A204.1 (cell line): ENCODE data around the gene DTX4.
"Not testable (repeated sequence)": the region's sequence is repeated elsewhere in the genome, so short reads cannot be mapped to it uniquely, and the experiment has no call there.

Experiments
- FAIRE-seq: peaks from 2 replicates; lab custom pipeline; 2012; peaks lifted over from hg19 to GRCh38; lab: Jason Lieb, UNC

DTX4 gene

DNA sequence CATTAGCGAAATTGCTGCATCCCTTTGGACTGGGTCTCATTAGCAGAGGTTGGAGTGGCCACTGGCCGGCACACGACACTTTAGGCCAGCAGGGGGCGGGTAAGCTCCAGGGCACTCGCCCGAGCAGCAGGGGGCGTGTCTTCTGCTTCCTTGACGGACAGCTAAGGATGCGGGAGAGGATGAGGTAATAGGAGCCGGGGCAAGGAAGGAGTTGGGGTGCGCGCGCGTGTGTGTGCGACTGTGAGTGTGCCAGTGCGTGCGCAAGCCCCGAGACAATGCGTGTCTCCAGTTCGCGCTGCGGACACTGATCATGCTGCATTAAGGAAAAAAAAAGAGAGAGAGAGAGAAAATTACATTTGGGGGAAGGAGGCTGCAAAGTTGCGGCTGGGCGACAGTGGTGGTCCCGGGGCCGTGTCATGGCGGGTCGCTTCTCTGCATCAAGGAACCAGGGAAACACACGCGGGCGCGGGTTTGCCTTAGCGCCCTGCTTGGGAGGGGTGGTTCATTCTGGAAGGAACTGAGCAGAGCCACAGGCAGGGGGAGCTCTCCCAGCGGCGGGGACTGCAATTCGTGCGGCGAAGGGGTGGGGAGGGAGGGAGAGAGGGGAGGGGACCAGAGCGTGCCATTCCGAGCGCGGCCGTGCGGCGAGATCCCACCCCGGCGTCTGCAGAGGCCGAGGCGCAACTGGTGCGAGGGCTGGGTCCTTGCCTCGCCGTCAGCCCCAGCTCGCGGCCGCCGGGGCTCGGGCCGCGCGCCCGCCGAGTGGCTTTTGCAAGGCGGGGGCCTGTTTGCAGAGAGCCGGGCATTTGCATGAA lies at the start of gene DTX4:
Gene DTX4 (plus strand): TSS at position 625 of the 815 bp plus-strand sequence. CDS start 464 bp downstream, outside the sequence.
- peak; percentile 6 for FAIRE-seq

DNA sequence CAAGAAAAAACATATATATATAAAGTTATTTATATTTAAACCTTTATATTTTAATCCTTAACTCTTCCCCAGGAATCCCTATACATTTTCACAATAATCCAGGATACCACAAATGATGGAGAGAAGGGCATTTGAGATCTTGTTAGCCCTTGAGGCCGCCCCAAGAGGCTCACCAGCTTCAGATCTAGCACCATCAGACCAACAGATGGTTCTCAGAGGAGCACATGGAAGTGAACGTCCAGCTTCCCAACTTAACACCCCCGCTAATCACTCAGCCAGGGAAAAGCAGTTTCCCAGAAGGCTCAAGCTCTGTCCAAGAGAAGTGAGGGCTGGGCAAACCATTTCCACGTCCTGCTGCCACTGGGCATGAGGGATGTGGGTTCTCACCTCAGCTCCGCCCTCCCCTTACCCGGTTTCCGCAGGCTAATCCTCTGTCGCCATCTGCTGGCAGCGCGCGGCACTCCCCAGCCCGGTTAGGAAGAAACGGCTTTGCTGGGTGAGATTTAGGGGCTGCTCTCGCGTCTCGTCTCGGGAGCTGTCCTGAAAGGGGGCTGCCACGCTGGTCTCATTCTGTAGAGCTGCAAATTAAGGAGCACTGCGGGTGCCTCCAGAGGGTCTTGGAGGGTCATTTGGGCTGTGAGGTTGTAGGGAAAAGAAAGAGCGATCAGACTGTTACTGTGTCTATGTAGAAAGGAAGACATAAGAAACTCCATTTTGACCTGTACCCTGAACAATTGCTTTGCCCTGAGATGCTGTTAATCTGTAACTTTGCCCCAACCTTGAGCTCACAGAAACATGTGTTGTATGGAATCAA lies 36.1 kb upstream of the DTX4 start:
- no peak for FAIRE-seq

DNA sequence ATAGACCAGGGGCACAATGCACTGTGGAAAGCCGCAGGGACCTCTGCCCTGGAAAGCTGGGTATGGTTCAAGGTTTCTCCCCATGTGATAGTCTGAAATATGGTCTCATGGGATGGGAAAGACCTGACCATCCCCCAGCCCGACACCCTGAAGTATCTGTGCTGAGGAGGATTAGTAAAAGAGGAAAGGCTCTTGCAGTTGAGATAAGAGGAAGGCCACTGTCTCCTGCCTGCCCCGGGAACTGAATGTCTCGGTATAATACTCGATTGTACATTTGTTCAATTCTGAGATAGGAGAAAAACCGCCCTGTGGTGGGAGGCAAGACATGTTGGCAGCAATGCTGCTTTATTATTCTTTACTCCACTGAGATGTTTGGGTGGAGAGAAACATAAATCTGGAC lies 35.4 kb upstream of the DTX4 start:
- FAIRE-seq = not testable (repeated sequence)

DNA sequence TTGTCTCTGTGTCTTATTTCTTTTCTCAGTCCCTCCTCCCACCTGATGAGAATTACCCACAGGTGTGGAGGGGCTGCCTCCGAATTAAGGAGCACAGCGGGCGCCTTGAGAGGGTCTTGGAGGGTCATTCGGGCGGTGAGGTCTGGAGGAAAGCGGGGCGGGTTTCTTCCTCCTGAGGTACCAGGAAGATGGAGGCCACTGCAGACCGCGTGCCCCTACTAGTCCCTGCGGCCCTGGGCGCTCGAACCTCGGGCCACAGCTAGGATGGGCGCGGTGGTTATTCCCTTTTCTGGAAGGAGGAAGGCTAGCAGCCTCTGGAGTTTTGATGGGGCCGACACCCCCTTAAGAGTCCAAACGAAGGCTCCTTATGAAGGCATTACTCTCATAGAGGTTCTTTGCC lies 34.7 kb upstream of the DTX4 start:
- no peak for FAIRE-seq

DNA sequence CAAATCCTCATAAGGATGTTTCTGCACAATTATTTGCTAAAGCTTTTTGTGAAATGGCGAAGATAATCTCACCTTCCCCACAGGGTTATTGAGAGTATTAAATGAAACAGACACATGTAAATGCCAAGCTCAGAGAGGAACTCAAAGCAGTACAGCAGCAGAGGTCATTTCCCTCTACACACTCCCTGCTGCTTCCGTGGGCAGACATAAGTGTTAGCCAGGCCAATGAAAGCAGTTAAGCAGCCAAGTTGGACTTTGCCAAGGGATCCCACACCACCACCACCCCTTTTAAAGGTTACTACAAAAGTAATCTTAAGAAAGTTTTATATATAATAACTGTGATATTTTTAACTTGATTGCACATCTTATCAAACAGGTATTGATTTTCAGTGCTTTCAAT lies 33.3 kb upstream of the DTX4 start:
- no peak for FAIRE-seq

DNA sequence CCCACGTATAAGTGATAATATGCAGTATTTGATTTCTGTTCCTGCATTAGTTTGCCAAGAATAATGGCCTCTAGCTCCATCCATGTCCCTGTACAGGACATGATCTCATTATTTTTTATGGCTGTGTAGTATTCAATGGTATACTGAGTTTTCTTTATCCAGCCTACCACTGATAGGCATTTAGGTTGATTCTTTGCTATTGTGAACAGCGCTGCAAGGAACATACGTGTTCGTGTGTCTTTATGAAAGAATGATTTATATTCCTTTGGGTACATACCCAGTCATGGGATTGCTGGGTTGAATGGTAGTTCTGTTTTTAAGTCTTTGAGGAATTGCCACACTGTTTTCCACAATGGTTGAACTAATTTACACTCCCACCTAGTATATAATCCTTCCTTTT lies 30.7 kb upstream of the DTX4 start:
- no peak for FAIRE-seq

DNA sequence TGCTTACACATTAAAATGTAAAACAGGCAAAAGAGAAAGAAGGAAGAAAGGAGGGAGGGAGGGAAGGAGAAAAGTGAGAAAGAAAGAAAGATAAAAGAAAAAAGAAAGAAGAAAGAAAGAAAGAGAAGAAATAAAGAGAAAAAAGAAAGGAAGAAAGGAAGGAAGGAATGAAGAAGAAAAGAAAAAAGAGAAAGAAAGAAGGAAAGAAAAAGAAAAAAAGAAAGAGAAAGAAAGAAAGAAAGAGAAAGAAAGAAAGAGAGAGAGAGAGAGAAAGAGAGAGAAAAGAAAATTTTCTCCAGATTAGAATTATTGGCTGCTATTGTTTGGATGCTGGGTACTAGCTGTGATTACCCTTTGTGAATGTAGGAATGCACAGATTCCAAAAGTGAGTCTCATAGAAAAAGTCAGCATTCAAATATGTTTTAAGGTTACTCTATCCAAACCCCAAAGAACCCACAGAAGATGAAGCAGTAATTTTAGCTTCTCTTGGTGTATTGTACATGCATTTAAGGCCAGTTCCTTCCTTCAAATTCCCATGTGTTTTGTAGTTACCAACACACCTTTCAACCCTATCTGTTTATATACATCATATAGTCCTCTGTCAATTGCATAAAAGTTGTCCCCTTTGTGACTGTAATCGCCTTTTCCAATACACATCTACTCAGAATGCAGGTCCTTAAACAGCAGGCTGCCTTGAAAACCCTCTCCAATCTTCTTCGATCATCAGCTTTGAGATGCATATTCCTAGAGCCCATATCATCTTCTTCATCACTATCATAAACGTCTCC lies 30.1 kb upstream of the DTX4 start:
- no peak for FAIRE-seq

DNA sequence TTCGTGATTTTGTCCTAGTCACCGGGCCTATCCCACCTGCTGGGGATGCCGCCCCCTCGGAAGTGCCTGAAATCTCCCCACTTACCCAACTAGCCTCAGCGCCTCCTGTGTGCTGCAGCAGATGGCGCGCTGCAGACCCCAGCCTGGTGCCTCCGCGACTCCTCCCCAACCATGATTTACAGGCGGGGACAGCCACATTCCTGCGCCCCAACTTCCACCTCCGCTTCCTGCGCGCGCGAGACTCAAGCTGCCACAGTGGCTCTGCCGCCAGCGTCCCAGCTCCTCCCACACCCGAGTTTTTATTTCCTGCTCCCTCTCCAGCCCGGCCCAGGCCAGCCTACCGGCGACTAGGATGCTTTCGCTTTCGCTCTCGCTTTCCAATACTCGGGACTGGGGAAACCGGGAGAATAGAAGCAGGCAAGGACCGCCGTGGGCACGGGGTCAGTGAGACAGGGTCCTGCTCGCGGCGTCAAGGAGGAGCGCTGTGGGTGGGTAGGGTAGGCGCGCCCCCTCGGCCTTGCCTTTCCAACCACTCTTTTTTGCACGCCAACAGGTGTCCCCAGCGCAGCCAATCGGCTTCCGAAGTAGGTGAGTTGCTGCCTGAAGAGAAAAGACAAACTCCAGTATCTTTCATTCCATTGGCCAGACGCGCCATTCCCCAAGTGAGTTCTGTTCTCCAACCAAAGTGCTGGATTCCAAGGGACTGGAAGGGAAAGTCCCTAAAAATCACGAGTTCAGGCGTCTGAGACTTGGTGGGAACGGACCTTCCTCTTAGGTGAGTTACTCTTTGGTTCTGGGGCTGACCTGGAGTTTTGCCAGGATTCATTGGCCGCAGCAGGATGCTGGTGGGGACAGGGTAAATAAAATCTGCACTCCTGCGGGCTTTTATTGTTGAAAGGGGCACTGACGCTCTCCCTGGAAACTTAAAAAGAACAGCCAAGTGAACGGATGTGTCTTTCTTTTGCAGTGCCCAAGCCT lies 29.1 kb upstream of the DTX4 start, which contains the start of gene FAM111A:
Gene FAM111A (plus strand): TSS at position 327 of the 978 bp plus-strand sequence. CDS start 6,017 bp downstream, outside the sequence.
- FAIRE-seq = peak; percentile 93

DNA sequence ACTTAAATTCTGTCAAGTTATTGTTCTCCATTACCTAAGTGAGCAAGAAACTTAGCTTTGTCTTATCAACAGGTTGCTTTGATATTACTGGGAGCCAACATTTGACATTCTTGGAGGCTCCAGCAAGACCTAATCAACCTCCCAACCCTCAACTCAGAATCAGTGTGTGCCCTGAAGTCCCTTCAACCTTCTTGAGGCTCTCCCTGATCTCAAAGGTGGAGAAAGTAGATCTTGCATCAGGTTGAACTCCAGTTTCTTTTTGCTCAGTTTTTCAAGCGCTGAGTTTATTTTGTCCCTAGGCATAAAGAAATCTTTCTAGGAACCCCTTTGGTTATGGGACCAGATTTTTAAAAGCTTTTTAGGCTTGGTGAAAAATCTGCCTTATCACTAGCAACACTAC lies 27.8 kb upstream of the DTX4 start:
- FAIRE-seq = no peak

DNA sequence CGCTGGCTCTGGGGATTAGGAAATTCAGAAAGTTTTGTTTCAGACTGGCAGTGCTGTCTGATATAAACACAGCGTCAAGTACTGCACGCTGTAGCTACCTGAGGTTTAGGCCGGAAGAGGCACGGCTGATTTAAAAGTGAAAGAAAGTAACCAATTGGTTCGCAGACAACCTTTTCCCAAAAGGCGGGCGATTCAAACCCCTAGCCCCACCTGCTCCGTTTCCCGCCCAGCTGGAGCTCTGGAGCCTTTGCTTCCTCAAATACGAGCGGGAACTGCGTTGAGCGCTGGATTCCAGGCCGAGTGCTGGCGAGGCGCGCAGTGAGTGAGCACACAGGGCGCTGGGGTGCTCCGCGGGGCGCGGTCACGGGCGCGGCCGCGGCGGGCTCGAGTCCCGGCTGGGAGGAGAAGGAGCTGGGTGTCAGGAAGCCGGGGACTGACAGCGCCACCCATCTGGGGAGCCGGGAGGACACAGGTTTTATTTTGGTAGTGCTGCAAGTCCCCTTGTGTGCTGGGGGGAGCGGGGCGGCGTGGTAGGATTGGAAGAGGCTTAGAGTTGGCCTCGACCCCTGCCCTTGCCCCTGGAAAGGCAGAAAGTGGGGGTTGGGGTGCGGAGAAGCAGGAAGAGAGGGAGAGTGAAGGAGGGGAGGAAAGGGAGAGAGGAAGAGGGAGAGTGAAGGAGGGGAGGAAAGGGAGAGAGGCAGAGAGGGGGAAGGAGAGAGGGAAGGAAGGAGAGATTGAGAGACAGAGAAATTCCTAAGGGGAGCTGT lies 27.2 kb upstream of the DTX4 start:
- FAIRE-seq = no peak

DNA sequence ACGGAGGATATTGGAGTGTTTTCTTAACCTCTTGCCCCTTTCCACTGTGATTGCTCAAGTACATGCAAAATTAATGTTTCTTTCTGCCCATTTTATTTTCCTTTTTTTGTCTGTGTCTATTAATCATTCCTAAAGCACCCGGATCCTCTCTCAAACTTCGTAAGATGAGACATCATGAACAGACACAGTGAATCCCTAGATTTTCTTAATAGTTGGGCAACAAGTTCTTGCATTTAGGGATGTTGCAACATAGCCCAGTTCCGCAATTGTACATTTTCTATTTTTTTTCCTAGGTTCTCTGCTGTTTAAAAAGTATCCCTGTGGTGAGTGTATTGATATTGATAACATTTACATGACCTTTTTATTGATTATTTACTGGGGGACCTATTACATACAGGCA lies 26.4 kb upstream of the DTX4 start:
- no peak for FAIRE-seq

DNA sequence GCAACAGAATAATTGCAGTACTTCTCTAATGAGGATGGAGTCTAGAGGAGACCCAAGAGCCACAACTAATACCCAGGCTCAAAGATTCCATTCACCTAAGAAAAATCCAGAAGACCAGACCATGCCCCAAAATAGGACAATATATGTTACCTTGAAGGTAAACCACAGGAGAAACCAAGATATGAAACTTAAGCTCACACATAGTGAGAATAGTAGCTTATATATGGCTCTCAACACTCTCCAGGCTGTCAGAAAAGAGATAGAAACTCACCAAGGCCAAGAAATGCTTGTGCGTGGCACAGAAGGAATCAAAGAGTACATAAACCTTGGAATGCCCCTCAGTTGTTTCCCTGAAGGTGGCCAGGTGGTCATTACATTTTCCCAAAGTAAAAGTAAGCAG lies 20.2 kb upstream of the DTX4 start:
- no peak for FAIRE-seq

DNA sequence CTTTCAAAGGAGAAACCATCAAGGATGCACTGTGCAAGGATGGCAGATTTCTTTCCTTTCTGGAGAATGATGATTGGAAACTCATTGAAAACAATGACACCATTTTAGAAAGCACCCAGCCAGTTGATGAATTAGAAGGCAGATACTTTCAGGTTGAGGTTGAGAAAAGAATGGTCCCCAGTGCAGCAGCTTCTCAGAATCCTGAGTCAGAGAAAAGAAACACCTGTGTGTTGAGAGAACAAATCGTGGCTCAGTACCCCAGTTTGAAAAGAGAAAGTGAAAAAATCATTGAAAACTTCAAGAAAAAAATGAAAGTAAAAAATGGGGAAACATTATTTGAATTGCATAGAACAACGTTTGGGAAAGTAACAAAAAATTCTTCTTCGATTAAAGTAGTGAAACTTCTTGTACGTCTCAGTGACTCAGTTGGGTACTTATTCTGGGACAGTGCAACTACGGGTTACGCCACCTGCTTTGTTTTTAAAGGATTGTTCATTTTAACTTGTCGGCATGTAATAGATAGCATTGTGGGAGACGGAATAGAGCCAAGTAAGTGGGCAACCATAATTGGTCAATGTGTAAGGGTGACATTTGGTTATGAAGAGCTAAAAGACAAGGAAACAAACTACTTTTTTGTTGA lies 19.5 kb upstream of the DTX4 start:
- FAIRE-seq = no peak

DNA sequence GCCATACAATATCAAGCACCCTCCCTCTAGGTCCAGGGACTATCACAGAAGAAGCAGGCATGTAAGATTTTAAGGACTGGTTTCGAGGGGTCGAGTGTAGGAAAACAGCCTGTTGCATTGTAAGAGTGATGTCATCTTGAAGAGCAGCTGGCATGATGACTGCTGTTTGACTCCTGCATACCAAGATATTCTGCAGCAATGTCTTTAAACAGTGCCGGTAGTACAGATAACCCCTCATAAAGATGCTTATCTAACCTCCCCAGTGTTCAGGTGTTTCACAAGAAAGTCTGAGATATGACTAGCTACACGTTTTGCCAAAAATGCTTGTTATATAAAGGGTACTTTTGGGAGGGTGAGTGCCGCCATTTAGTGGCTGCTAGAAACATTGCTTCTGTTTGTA lies 17.3 kb upstream of the DTX4 start:
- no peak for FAIRE-seq

DNA sequence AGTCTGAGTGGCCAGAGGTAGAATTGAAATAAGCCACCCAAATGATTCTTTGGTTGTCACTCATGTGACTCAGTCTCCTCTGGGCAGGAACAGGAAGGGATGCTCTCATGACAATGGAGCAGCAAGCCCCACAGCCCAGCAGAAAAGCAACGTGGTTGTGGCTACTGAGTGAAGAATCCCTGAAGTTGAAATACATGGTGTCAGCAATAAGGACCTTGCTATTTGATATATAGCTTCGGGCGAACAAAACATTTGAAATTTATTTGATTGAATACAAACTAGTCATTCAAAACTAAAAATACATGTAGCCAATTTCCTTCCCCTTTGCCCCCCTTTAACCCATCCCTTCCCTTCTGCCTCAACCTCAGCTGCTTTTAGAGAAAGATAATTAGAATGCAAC lies 14.5 kb upstream of the DTX4 start:
- no peak for FAIRE-seq

DNA sequence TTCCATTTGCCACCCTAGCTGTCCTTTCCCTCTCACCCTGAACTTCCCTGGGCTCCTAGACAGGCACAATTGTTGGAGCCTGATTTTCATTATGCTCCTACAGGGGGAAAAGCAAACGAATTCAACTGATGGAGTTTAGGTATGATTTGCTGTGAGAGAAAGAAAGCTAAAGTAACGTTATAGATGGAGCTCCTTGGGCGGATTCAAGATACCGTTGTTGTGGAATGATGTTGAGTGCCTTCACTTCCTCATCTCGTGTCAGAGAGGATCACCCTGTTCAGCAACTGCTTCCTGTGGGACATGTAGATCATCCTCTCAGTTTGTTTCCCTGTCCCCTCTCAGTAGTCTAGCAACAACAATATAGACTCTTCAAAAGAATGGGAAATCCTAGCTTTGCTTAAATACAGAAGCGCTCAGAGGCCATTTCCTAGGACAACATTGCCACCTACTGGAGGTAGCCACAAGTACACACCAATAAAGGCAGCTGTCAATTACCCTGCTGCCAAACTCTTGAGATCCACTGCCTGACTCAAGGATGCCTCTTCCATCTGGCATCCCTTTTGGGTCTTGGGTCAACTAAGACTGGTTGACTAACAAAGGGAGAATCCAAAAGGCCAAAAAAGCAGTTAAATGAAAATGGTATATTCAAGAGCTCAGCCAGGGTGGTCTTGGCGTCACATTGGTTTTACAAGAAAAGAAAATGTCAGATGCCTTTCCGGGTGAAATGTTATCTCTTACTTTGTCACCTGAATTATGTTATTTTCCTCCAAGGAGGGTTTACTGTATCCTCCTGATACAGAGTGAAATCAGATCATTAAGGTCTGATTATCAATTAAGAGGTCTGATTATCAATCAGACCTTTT lies 13.5 kb upstream of the DTX4 start:
- peak; percentile 76 for FAIRE-seq

DNA sequence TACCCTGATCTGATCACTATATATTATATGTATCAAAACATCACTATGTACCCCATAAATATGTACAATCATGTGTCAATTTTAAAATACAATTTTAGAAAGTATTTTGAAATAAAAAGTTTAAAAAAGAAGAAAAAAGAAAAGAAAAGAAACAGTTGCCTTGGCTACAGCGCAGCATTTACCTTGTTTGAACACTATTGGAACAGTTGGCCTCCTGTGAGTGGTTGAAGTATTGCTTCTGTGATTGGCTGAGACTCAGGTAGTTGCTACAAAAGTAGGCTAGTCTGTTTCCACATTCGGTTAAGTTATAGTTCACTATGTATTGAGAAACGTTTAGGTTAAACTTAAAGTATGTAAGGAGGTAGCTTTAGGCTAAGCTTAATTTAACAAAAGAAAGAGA lies 7.9 kb upstream of the DTX4 start:
- FAIRE-seq = peak; percentile 30

DNA sequence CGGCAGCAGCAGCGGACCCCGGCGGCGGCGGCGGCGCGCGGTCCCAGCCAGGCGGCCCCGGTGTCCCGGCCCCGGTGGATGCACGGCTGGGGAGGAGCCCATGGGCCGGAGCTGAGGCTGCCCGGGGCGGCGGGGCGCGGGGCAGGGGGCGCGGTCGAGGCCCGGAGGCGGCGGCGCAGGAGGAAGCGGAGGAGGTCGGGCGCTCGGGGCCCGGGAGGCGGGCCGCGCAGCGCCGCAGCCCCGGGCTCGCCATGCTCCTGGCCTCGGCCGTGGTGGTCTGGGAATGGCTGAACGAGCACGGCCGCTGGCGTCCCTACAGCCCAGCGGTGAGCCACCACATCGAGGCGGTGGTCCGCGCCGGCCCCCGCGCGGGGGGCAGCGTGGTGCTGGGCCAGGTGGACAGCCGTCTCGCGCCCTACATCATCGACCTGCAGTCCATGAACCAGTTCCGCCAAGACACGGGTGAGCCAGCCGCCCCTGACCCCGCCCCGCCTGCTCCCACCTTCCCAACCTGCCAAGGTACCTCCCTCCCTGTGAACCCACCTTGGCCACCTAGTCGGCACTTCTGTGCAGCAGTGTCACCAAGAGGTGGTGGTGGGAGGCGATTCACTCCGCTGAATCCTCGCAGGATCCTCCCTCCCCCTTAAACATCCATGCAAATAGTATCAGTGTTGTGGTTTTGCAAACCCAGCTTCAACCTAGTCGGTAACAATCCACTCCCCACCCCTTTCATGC lies 580 bp downstream of the DTX4 start:
- no peak for FAIRE-seq
